Measurements from ENCODE around the gene ZFYVE27. TPM values are rescaled to one million over a fixed set of nuclear protein-coding genes. Genes with fewer than 3 reads are reported as not detected.

The ZFYVE27 gene
- total RNA-seq, 4 donors from 2014 or later = 10.1 to 16.0 (median 13.4) TPM

DNA sequence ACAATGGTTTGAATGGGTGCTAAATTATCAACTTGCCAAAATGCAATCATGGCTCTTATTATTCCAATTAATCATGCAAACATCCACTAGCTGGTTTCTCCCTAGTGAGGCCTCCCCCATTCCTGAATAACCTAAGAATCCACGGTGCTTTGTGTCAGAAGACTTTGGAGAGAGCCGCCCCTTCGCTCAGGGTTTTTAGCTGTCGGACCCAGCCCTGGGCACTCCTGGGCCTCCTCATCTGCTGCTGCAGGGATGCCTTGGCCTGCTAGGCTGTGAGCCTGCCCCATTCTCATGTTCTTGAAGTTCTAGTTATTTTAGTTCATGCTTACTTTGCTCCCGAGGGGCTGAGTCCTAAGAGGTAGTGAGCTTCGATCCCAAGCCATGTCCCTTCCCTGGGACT is 69.0 kb downstream of the ZFYVE27 start:
- WGBS, 2 donors = 76 to 82% methylated on average over 4 to 6 of the region's 6 CpGs
- H3K27me3 ChIP-seq = peaks cover 0 to 12% (median 0%) of the 10 kb centered on the region in 4 donors
- H3K36me3 ChIP-seq = no peaks in the 10 kb centered on the region
- DNase-seq = no peak
- no peaks in the 10 kb centered on the region for H3K9me3 ChIP-seq
- intact Hi-C loops (cut with DNase I) = no loop called here
- TF ChIP-seq, protein P1, sequence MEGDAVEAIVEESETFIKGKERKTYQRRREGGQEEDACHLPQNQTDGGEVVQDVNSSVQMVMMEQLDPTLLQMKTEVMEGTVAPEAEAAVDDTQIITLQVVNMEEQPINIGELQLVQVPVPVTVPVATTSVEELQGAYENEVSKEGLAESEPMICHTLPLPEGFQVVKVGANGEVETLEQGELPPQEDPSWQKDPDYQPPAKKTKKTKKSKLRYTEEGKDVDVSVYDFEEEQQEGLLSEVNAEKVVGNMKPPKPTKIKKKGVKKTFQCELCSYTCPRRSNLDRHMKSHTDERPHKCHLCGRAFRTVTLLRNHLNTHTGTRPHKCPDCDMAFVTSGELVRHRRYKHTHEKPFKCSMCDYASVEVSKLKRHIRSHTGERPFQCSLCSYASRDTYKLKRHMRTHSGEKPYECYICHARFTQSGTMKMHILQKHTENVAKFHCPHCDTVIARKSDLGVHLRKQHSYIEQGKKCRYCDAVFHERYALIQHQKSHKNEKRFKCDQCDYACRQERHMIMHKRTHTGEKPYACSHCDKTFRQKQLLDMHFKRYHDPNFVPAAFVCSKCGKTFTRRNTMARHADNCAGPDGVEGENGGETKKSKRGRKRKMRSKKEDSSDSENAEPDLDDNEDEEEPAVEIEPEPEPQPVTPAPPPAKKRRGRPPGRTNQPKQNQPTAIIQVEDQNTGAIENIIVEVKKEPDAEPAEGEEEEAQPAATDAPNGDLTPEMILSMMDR (IDR thresholded peaks at IDR 0.05) = no peak
- no peak for TF ChIP-seq POLR2A (IDR thresholded peaks at IDR 0.05)
- H3K4me1 ChIP-seq = no peaks in the 10 kb centered on the region
- no peak overlapping the region for H3K27ac ChIP-seq
- H3K4me3 ChIP-seq = no peak overlapping the region

DNA sequence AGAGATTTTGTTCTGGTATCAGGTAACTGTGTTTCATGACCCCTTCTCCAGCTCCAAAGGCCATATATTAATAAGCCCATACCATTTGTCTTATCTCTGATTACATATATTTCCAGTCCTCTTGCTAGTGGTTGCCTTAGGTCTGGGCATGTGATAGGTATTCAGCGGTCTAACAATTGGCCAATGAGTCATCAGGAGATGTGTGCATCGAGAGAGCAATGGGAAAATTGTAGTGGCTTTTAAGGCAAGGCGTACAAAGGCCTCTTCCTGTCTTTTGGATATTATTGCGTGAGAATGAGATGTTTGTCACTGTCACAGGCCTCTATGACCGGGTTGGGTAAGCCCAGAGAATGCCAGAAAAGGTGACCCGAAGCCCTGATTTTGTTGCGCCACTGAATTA is 73.5 kb downstream of the ZFYVE27 start:
- Histone ChIP-seq H3K27me3 (peaks cover 0 to 18% (median 0%) of the 10 kb centered on the region in 4 donors), H3K4me1 (no peaks in the 10 kb centered on the region), H3K4me3 (no peak overlapping the region), H3K36me3 (no peaks in the 10 kb centered on the region), H3K9me3 (no peaks in the 10 kb centered on the region), H3K27ac (no peak overlapping the region)
- intact Hi-C loops (cut with DNase I) = no loop called here
- no peak for DNase-seq
- 41 to 43% methylated on average over 7 of the region's 7 CpGs for WGBS, 2 donors
- TF ChIP-seq, protein P1 (IDR thresholded peaks at IDR 0.05) = no peak
- no peak for TF ChIP-seq POLR2A (IDR thresholded peaks at IDR 0.05)

Other genes with a start within 250 kb of the ZFYVE27 start
- 10 to 100 TPM; 57.7 to 93.3 (median 65.1) TPM for gene MMS19, start 238.7 kb upstream of the ZFYVE27 start, total RNA-seq
- 1 to 10 TPM; 4.3 to 8.5 (median 5.8) TPM for gene UBTD1, start 238.2 kb upstream of the ZFYVE27 start, total RNA-seq
- under 1 TPM in 1 of 4 donors, not detected in 3; 0.79 TPM for gene ANKRD2, start 164.3 kb upstream of the ZFYVE27 start, total RNA-seq
- 1 to 10 TPM in 3 of 4 donors, under 1 TPM in 1; 0.62 to 1.1 (median 1.1) TPM for gene HOGA1, start 152.7 kb upstream of the ZFYVE27 start, total RNA-seq
- gene C10orf62, start 147.4 kb upstream of the ZFYVE27 start, total RNA-seq = not detected
- gene MORN4, start 103.6 kb upstream of the ZFYVE27 start, total RNA-seq = 1 to 10 TPM in 2 of 4 donors, under 1 TPM in 2; 0.34 to 3.6 (median 1.2) TPM
- gene PI4K2A, start 96.5 kb upstream of the ZFYVE27 start, total RNA-seq = 10 to 100 TPM; 14.0 to 29.3 (median 19.6) TPM
- 10 to 100 TPM in 3 of 4 donors, 1 to 10 TPM in 1; 7.7 to 21.7 (median 15.4) TPM for gene AVPI1, start 49.9 kb upstream of the ZFYVE27 start, total RNA-seq
- 10 to 100 TPM in 2 of 4 donors, 1 to 10 TPM in 2; 4.0 to 20.5 (median 12.3) TPM for gene MARVELD1, start 23.4 kb upstream of the ZFYVE27 start, total RNA-seq
- gene SFRP5, start 34.9 kb downstream of the ZFYVE27 start, total RNA-seq = 1 to 10 TPM in 1 of 4 donors, under 1 TPM in 2, not detected in 1; 0.44 to 2.7 (median 0.70) TPM
- gene GOLGA7B, start 112.7 kb downstream of the ZFYVE27 start, total RNA-seq = 1 to 10 TPM in 3 of 4 donors, under 1 TPM in 1; 0.30 to 3.3 (median 1.7) TPM

Data from esophagus squamous epithelium (tissue), 5 donors.